Left lung (tissue), 10 donors: ENCODE results near the gene FCGBP. TPM values are rescaled to one million over a fixed set of nuclear protein-coding genes. Genes with fewer than 3 reads are reported as not detected.

Experiments used
- ATAC-seq: fragments of 200-7000 bp; cut with Tn5 transposase; one replicate; pipeline ENCODE4 v1.9.1; 2020; ENCODE audit warnings: moderate library complexity
- DNase-seq, 4 donors: peaks; one replicate each; pipeline ENCODE4 v3.0.0-alpha.2; 2013 to 2020
- H3K27ac ChIP-seq, 2 donors: fragments of 200-600 bp; sonication (generic) in 1 of 2; one replicate each; pipeline versions ENCODE4 v1.5.0 to v1.8.0; 2020 to 2021
- H3K27me3 ChIP-seq, 2 donors: fragments of 200-600 bp; sonication (generic) in 1 of 2; one replicate each; pipeline versions ENCODE4 v1.5.0 to v1.8.0; 2020 to 2021
- H3K36me3 ChIP-seq, 2 donors: fragments of 200-600 bp; sonication (generic) in 1 of 2; one replicate each; pipeline versions ENCODE4 v1.5.0 to v1.8.0; 2020 to 2021
- H3K4me1 ChIP-seq, 2 donors: fragments of 200-600 bp; one replicate each; pipeline ENCODE4 v1.8.0; 2021
- H3K4me3 ChIP-seq, 2 donors: fragments of 200-600 bp; sonication (generic) in 1 of 2; one replicate each; pipeline versions ENCODE4 v1.5.0 to v1.8.0; 2020 to 2021; ENCODE audit warnings: mild to moderate bottlenecking in 1 of 2
- H3K9me3 ChIP-seq, 2 donors: fragments of 200-600 bp; sonication (generic) in 1 of 2; one replicate each; pipeline versions ENCODE4 v1.5.0 to v1.8.0; 2020 to 2021
- intact Hi-C, 2 donors: fragments of 100-400 bp; cut with DNase I; formaldehyde crosslinking; loops; one replicate each; pipeline versions ENCODE4 v1.11.2 to v1.14.2; 2022
- polyA plus RNA-seq, 6 donors: library from polyadenylated mRNA; unstranded; fragments of 120-200 nt; gene quantifications; one replicate each; pipeline ENCODE4 v1.2.1, GENCODE V29; 2013; ENCODE audit not compliant: insufficient read length in 6 of 6
- total RNA-seq, 2 donors: library from RNA; stranded (reverse); fragmentation: NEBNext Ultra II Directional; extraction: Animal tissue kit (Norgen Biotek cat#: 25700); gene quantifications; one replicate each; pipeline ENCODE4 v1.2.1, GENCODE V29; 2021
- TF ChIP-seq, protein P1 (sequence below), 2 donors: fragments of 200-600 bp; sonication (generic) in 1 of 2; IDR thresholded peaks; one replicate each; pipeline versions ENCODE4 v1.5.0 to v1.8.0; 2021; ENCODE audit warnings: antibody characterized with exemption in 2 of 2
- donor health status: DM: no; HTN: yes; CAD: no.
- donor health status: DM: no; HTN: no; CAD: no.

Gene FCGBP
- total and polyA plus RNA-seq, 8 donors: 4.4 to 19.7 (median 12.0) TPM

- no peak for ATAC-seq
- intact Hi-C loops: no loop called here
- H3K4me1 ChIP-seq: peaks cover 0 to 48% of the 10 kb centered on the region in 2 donors
- H3K36me3 ChIP-seq: no peaks in the 10 kb centered on the region
- no peak overlapping the region for H3K4me3 ChIP-seq
- DNase-seq: no peak
- peaks cover 0 to 7% of the 10 kb centered on the region in 2 donors for H3K9me3 ChIP-seq
- TF ChIP-seq, protein P1, sequence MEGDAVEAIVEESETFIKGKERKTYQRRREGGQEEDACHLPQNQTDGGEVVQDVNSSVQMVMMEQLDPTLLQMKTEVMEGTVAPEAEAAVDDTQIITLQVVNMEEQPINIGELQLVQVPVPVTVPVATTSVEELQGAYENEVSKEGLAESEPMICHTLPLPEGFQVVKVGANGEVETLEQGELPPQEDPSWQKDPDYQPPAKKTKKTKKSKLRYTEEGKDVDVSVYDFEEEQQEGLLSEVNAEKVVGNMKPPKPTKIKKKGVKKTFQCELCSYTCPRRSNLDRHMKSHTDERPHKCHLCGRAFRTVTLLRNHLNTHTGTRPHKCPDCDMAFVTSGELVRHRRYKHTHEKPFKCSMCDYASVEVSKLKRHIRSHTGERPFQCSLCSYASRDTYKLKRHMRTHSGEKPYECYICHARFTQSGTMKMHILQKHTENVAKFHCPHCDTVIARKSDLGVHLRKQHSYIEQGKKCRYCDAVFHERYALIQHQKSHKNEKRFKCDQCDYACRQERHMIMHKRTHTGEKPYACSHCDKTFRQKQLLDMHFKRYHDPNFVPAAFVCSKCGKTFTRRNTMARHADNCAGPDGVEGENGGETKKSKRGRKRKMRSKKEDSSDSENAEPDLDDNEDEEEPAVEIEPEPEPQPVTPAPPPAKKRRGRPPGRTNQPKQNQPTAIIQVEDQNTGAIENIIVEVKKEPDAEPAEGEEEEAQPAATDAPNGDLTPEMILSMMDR (IDR thresholded peaks at IDR 0.05): no peak
- no peak overlapping the region for H3K27ac ChIP-seq
- peaks cover 0 to 89% of the 10 kb centered on the region in 2 donors for H3K27me3 ChIP-seq
Observed at GRCh38 chr19:39941151-39941550, 6.7 kb upstream of the FCGBP start.

- DNase-seq (no peak), ATAC-seq (no peak)
- H3K9me3 ChIP-seq: peaks cover 0 to 7% of the 10 kb centered on the region in 2 donors
- H3K27ac ChIP-seq: no peak overlapping the region
- TF ChIP-seq, protein P1 (IDR thresholded peaks at IDR 0.05): no peak
- peaks cover 0 to 89% of the 10 kb centered on the region in 2 donors for H3K27me3 ChIP-seq
- no peaks in the 10 kb centered on the region for H3K36me3 ChIP-seq
- intact Hi-C loops: no loop called here
- H3K4me1 ChIP-seq: peaks cover 0 to 48% of the 10 kb centered on the region in 2 donors
- no peak overlapping the region for H3K4me3 ChIP-seq
Observed at GRCh38 chr19:39940221-39940833, 5.9 kb upstream of the FCGBP start.

DNA sequence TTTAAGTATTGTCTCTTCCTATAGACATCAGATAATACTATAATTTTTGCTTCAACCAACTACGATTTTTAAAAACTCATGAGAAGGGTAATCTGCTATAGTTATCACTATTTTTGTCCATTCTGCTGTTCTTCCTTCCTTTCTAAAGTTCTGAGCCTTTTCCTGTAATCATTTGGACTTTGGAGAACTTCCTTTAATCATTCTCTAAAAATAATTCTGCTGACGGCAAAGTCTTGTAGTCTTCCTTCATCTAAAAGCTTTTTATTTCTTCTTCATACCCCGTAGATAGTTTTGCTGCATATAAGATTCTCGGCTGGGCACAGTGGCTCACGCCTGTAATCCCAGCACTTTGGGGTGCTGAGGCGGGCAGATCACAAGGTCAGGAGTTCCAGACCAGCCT lies 5.1 kb upstream of the FCGBP start:
- TF ChIP-seq, protein P1 (IDR thresholded peaks at IDR 0.05): no peak
- H3K9me3 ChIP-seq: peaks cover 0 to 7% of the 10 kb centered on the region in 2 donors
- ATAC-seq (no peak), DNase-seq (no peak)
- peaks cover 0 to 89% of the 10 kb centered on the region in 2 donors for H3K27me3 ChIP-seq
- no peaks in the 10 kb centered on the region for H3K36me3 ChIP-seq
- H3K4me1 ChIP-seq: peaks cover 0 to 42% of the 10 kb centered on the region in 2 donors
- no peak overlapping the region for H3K27ac ChIP-seq
- intact Hi-C loops: no loop called here
- H3K4me3 ChIP-seq: no peak overlapping the region

DNA sequence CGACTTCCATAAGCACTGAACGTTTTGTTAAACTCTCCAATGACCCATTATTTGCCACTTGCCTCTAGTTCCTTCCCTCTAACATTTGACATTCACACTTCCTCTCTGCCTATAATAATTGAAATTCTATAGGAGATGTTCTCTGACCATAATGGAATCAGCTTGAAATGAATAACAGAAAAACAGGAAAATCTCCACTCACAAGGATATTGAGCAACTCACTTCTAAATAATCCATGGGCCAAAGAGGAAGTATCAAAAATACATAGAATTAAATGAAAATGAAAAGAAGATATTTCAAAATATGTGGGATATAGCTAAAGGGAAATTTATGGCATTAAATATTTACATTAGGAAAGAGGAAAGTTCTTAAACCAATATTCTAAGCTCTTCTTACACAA lies 3.4 kb upstream of the FCGBP start:
- no peak for ATAC-seq
- TF ChIP-seq, protein P1 (IDR thresholded peaks at IDR 0.05): no peak
- Histone ChIP-seq H3K9me3 (peaks cover 0 to 7% of the 10 kb centered on the region in 2 donors), H3K36me3 (no peaks in the 10 kb centered on the region), H3K4me1 (peaks cover 0 to 29% of the 10 kb centered on the region in 2 donors), H3K27ac (no peak overlapping the region), H3K27me3 (peaks cover 0 to 89% of the 10 kb centered on the region in 2 donors), H3K4me3 (no peak overlapping the region)
- intact Hi-C loops: no loop called here
- DNase-seq: no peak

DNA sequence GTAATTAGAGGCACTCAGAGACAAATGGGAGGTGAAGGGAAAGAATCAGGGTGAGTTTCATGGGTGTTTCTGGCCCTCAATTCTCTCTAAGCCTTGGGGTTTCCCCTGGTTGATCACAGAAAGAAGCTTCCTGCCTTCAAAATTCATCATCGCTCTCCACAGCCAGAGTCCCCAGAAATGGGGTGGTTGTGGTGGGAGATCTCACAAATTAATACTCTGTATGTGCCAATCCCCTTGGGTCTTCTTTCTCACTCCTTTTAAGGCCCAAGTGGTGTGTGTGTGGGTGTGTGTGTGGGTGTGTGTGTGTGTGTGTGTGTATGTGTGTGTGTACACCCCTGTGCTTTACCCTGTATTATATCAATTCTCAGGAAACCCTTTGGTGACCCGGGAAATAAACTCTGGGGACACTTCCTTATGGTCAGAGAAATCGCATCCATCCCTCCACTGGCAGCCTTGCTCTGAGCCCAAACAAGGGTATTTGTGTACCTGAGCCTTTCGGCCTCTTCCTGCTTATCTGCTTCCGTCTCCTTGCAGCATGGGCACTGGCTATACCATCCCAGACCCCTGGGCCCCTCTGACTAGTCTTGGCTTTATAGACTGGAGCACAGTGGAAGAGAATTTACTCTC lies 2.8 kb upstream of the FCGBP start:
- no peak overlapping the region for H3K4me3 ChIP-seq
- H3K27ac ChIP-seq: no peak overlapping the region
- peaks cover 0 to 7% of the 10 kb centered on the region in 2 donors for H3K9me3 ChIP-seq
- peaks cover 0 to 24% of the 10 kb centered on the region in 2 donors for H3K4me1 ChIP-seq
- DNase-seq (no peak), ATAC-seq (no peak)
- TF ChIP-seq, protein P1 (IDR thresholded peaks at IDR 0.05): no peak
- intact Hi-C loops: no loop called here
- H3K27me3 ChIP-seq: peaks cover 0 to 95% of the 10 kb centered on the region in 2 donors
- no peaks in the 10 kb centered on the region for H3K36me3 ChIP-seq
